K562 (cell line): ENCODE data around the gene MAP1LC3A. TPM values are rescaled to one million over a fixed set of nuclear protein-coding genes. Genes with fewer than 3 reads are reported as not detected.

Experiments
- ATAC-seq: fragments of 200-7000 bp; cut with Tn5 transposase; 3 replicates; pipeline ENCODE4 v1.9.1; 2020; ENCODE audit warnings: moderate library complexity
- BruUV-seq: library from RNA; stranded (reverse); fragments of 400-500 nt; replicated peaks from 2 replicates; lab custom pipeline; 2021; lab: Mats Ljungman, UMichigan
- CTCF ChIA-PET: fragments of 300-600 bp; formaldehyde crosslinking; extraction: SDS; loops from one replicate; lab custom pipeline; 2021; ENCODE audit warnings: low intra/inter-chr PET ratio; lab: Yijun Ruan, JAX
- POLR2A ChIA-PET: fragments of 300-600, 350-650 bp; sonication (Branson Sonifier 250); formaldehyde crosslinking; extraction: SDS; loops from one replicate; lab custom pipeline; 2021; ENCODE audit warnings: antibody characterized with exemption, inconsistent platforms; lab: Yijun Ruan, JAX
- DNase-seq, 4 experiments: peaks; one replicate each; pipeline versions ENCODE4 v3.0.0 to v3.0.0-alpha.2; 2011 to 2018; ENCODE audit warnings: low spot score in 3 of 4, mixed read lengths in 3 of 4; ENCODE audit errors: extremely low read depth in 1 of 4
- FAIRE-seq: peaks from 2 replicates; lab custom pipeline; 2011; peaks lifted over from hg19 to GRCh38; lab: Jason Lieb, UNC
- H2AFZ ChIP-seq: 2 replicates; pipeline ENCODE4 v1.6.0; 2011; ENCODE audit warnings: low read depth, low read length, control low read depth, inconsistent platforms
- H3K27ac ChIP-seq: fragments of 200-600 bp; 3 replicates; pipeline ENCODE4 v1.8.0; 2011; ENCODE audit warnings: low read depth, mild to moderate bottlenecking, control low read depth, inconsistent platforms, low read length, moderate library complexity, mixed read lengths; ENCODE audit errors: extremely low read depth
- H3K27me3 ChIP-seq, 2 experiments: fragments of 300-600 bp in 1 of 2; 2 replicates in 1 of 2; 3 replicates in 1 of 2; pipeline versions ENCODE4 v1.6.0 to v1.8.0; 2011; ENCODE audit warnings: inconsistent platforms in 2 of 2, low read length in 2 of 2, mild to moderate bottlenecking in 1 of 2, mixed read lengths in 1 of 2, moderate library complexity in 1 of 2; ENCODE audit not compliant: control insufficient read depth in 2 of 2, insufficient read depth in 2 of 2
- H3K36me3 ChIP-seq: fragments of 300-600 bp; 3 replicates; pipeline ENCODE4 v1.8.0; 2011; ENCODE audit warnings: mild to moderate bottlenecking, low read length, inconsistent platforms; ENCODE audit not compliant: control insufficient read depth, insufficient read depth
- H3K4me1 ChIP-seq, 2 experiments: fragments of 200-600 bp in 1 of 2; replicated peaks in 1 of 2; 2 replicates in 1 of 2; 3 replicates in 1 of 2; pipeline versions ENCODE4 v1.5.1 to v1.8.0; 2011; ENCODE audit warnings: inconsistent platforms in 2 of 2, low read length in 2 of 2, mild to moderate bottlenecking in 1 of 2, mixed read lengths in 1 of 2, moderate library complexity in 1 of 2; ENCODE audit not compliant: control insufficient read depth in 2 of 2, insufficient read depth in 2 of 2
- H3K4me2 ChIP-seq: 2 replicates; pipeline ENCODE4 v1.6.1; 2011; ENCODE audit warnings: low read length, control low read depth, inconsistent platforms, mixed read lengths; ENCODE audit not compliant: insufficient read depth
- H3K4me3 ChIP-seq: fragments of 200-600 bp; sonication (generic), shearing (Covaris generic); 2 replicates; pipeline ENCODE4 v1.5.1; 2016; ENCODE audit warnings: control low read depth, inconsistent platforms
- H3K79me2 ChIP-seq: fragments of 200-600 bp; 3 replicates; pipeline ENCODE4 v1.8.0; 2011; ENCODE audit warnings: low read length, inconsistent platforms; ENCODE audit not compliant: control insufficient read depth, insufficient read depth
- H3K9ac ChIP-seq, 2 experiments: 2 replicates each; pipeline versions ENCODE4 v1.6.0 to v1.6.1; 2011; ENCODE audit warnings: low read depth in 2 of 2, low read length in 2 of 2, control low read depth in 1 of 2, inconsistent platforms in 1 of 2, mild to moderate bottlenecking in 1 of 2, mixed read lengths in 1 of 2; ENCODE audit not compliant: insufficient read depth in 1 of 2
- H3K9me1 ChIP-seq: one replicate; pipeline ENCODE4 v1.6.0; 2011; ENCODE audit warnings: inconsistent platforms, mild to moderate bottlenecking, low read length, moderate library complexity; ENCODE audit not compliant: control insufficient read depth, insufficient read depth
- H3K9me3 ChIP-seq: replicated peaks from 2 replicates; pipeline ENCODE4 v1.5.1; 2011; ENCODE audit warnings: low read depth, low read length, inconsistent platforms; ENCODE audit not compliant: control insufficient read depth, insufficient read depth
- H4K20me1 ChIP-seq: replicated peaks from 2 replicates; pipeline ENCODE4 v1.6.1; 2011; ENCODE audit warnings: low read length, inconsistent platforms, mixed read lengths; ENCODE audit not compliant: control insufficient read depth, insufficient read depth
- ATF7 ChIP-seq: fragments of 450-650 bp; IDR thresholded peaks from 2 replicates; pipeline ENCODE4 v1.7.1; 2014; ENCODE audit warnings: mild to moderate bottlenecking, moderate library complexity
- ILK ChIP-seq: fragments of 450-650 bp; IDR thresholded peaks from 2 replicates; pipeline ENCODE4 v1.6.1; 2016; ENCODE audit warnings: missing genetic modification characterization, low read depth, mild to moderate bottlenecking, missing compliant biosample characterization, moderate library complexity, borderline replicate concordance
- MTA3 ChIP-seq: fragments of 450-650 bp; formaldehyde crosslinking; IDR thresholded peaks from 2 replicates; pipeline ENCODE4 v1.6.1; 2017; ENCODE audit warnings: mild to moderate bottlenecking, borderline replicate concordance
- PHF20 ChIP-seq: fragments of 450-650 bp; IDR thresholded peaks from 2 replicates; pipeline ENCODE4 v1.6.1; 2018; ENCODE audit not compliant: partially characterized antibody
- YBX1 ChIP-seq: fragments of 450-650 bp; IDR thresholded peaks from 2 replicates; pipeline ENCODE4 v1.7.1; 2016; ENCODE audit warnings: mild to moderate bottlenecking
- WGBS: fragments of 100-300 bp; shearing (Covaris generic); methylation state at CpG from one replicate; pipeline ENCODE4 v1.1.6; 2016; ENCODE audit warnings: low coverage, mixed read lengths; ENCODE audit not compliant: insufficient coverage; ENCODE audit errors: missing lambda C conversion rate; 5-methylcytosine and 5-hydroxymethylcytosine counted together
- in situ Hi-C: fragments of 300-500 bp; cut with MboI; formaldehyde crosslinking; loops from 4 replicates; pipeline ENCODE4 v1.15.0; 2018; ENCODE audit warnings: inconsistent platforms, mixed read lengths
- intact Hi-C: fragments of 100-400 bp; cut with micrococcal nuclease; formaldehyde crosslinking; loops from 2 replicates; pipeline ENCODE4 v1.14.2; 2022
- polyA plus RNA-seq, 8 experiments: library from polyadenylated mRNA; depleted of rRNA in 4 of 8; stranded (reverse) in 5 of 8; unstranded in 3 of 8; fragments of >200 nt; fragmentation: Nextera tagmentation in 2 of 8; fragmentation: Illumina TruSeq in 1 of 8; extraction: Ambion mirVana in 2 of 8; extraction: Trizol in 1 of 8; gene quantifications; 2 replicates each; pipeline versions ENCODE4 v1.2.1 to v1.2.3, GENCODE V29; 2011 to 2014; ENCODE audit warnings: inconsistent platforms in 1 of 8, missing spikeins in 1 of 8
- total RNA-seq, 7 experiments: library from RNA; depleted of rRNA in 6 of 7; stranded (reverse); fragments of >200 nt in 6 of 7; fragmentation: Illumina TruSeq in 2 of 7; extraction: Trizol in 2 of 7; gene quantifications; 2 replicates each; pipeline versions ENCODE4 v1.2.1 to v1.2.3, GENCODE V29; 2011 to 2021; ENCODE audit warnings: low replicate concordance in 1 of 7
- TF ChIP-seq, protein P1 (sequence below): fragments of 250-450 bp; sonication (Bioruptor Pico); IDR thresholded peaks from 2 replicates; pipeline ENCODE4 v1.5.0; 2020; ENCODE audit warnings: mild to moderate bottlenecking, borderline replicate concordance

The MAP1LC3A gene
- total and polyA plus RNA-seq, 9 of the 15 experiments (the other 6 are each of a cell fraction or from before 2014, with no cell fraction given), result 0.27 to 0.38 TPM; not detected in 7

GRCh38 chr20:34585019-34585418, 26.5 kb downstream of the MAP1LC3A start:
- intact Hi-C loops (no loop called here), in situ Hi-C loops (no loop called here)
- no peak for DNase-seq
- H3K9me1 ChIP-seq, result no peaks in the 10 kb centered on the region
- 97% methylated on average over 5 of the region's 5 CpGs for WGBS
- H3K9me3 ChIP-seq, result no peaks in the 10 kb centered on the region
- no peak for ATAC-seq
- ChIA-PET CTCF (no interaction called here), POLR2A (interaction anchor here (1.1 kb wide), 1 partner anchor 14 kb away, joined by 3 read pairs; no protein-coding TSS in a partner anchor)
- H3K36me3 ChIP-seq, result peaks cover 28% of the 10 kb centered on the region; the same call in 2 of the 3 replicates
- H3K4me1 ChIP-seq, result no peaks in the 10 kb centered on the region
- H3K4me3 ChIP-seq, result no peak overlapping the region
- no peak overlapping the region for H3K4me2 ChIP-seq
- H4K20me1 ChIP-seq, result no peaks in the 10 kb centered on the region; the same call in 1 of the 2 replicates
- no peak overlapping the region for H2AFZ ChIP-seq
- no peak overlapping the region for H3K27ac ChIP-seq
- FAIRE-seq, result no peak
- BruUV-seq, result no TSS peak
- no peak overlapping the region for H3K9ac ChIP-seq
- H3K79me2 ChIP-seq, result no peaks in the 10 kb centered on the region
- TF ChIP-seq ILK (tag), result no peak
- no peak for TF ChIP-seq YBX1
- TF ChIP-seq MTA3, result no peak
- H3K27me3 ChIP-seq, result no peaks in the 10 kb centered on the region

- BruUV-seq, result no TSS peak
- POLR2A ChIA-PET, result interaction anchor here (0.5 kb wide), 1 partner anchor 298 kb away, joined by 3 read pairs; no protein-coding TSS in a partner anchor
Measured at GRCh38 chr20:34586488-34587163, 28.1 kb downstream of the MAP1LC3A start.

More at GRCh38 chr20:34586488-34587163, 28.1 kb downstream of the MAP1LC3A start:
- H4K20me1 ChIP-seq, result no peaks in the 10 kb centered on the region; the same call in 1 of the 2 replicates
- CTCF ChIA-PET, result no interaction called here
- ATAC-seq (no peak), DNase-seq (no peak), FAIRE-seq (no peak)
- H3K36me3 ChIP-seq, result peaks cover 23% of the 10 kb centered on the region; the same call in 2 of the 3 replicates
- H3K27ac ChIP-seq, result no peak overlapping the region
- in situ Hi-C loops (no loop called here), intact Hi-C loops (no loop called here)
- no peaks in the 10 kb centered on the region for H3K9me3 ChIP-seq
- no peak overlapping the region for H3K4me3 ChIP-seq
- no peaks in the 10 kb centered on the region for H3K79me2 ChIP-seq
- no peaks in the 10 kb centered on the region for H3K27me3 ChIP-seq
- H2AFZ ChIP-seq, result no peak overlapping the region
- H3K9ac ChIP-seq, result no peak overlapping the region
- no peak overlapping the region for H3K4me2 ChIP-seq
- no peaks in the 10 kb centered on the region for H3K4me1 ChIP-seq
- H3K9me1 ChIP-seq, result no peaks in the 10 kb centered on the region
- no peak for TF ChIP-seq PHF20
- no peak for TF ChIP-seq ATF7
- TF ChIP-seq, protein P1, sequence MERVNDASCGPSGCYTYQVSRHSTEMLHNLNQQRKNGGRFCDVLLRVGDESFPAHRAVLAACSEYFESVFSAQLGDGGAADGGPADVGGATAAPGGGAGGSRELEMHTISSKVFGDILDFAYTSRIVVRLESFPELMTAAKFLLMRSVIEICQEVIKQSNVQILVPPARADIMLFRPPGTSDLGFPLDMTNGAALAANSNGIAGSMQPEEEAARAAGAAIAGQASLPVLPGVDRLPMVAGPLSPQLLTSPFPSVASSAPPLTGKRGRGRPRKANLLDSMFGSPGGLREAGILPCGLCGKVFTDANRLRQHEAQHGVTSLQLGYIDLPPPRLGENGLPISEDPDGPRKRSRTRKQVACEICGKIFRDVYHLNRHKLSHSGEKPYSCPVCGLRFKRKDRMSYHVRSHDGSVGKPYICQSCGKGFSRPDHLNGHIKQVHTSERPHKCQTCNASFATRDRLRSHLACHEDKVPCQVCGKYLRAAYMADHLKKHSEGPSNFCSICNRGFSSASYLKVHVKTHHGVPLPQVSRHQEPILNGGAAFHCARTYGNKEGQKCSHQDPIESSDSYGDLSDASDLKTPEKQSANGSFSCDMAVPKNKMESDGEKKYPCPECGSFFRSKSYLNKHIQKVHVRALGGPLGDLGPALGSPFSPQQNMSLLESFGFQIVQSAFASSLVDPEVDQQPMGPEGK (CRISPR knock-in tag), result no peak
- 86% methylated on average over 9 of the region's 9 CpGs for WGBS
